ENCODE results near the gene ADAMTS13. TPM values are rescaled to one million over a fixed set of nuclear protein-coding genes. Genes with fewer than 3 reads are reported as not detected.

ADAMTS13 gene
- total and polyA plus RNA-seq, 2 donors (not counting 3 experiments of a cell fraction or from before 2014, with no cell fraction given) = 1.5 to 2.5 TPM

DNA sequence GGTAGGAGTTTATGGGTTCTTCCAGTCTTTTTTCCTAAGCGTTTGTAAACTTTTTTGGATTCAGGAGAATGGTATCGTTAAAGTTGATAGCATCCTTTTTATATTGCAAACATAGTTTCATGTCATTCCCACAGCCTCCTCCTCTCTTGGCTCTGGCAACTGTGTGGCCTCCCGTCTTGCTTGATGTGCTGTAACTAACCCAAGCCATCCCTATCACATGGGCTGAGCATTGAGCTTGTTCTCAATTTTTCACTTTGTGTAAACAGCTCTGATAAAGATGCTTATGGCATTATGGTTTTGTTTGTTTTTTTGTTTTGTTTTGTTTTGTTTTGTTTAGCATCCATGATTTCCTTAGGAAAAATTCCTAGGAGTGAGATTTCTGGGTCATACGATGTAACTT, 41.4 kb upstream of the ADAMTS13 start:
- TF ChIP-seq POLR2AphosphoS5 (IDR thresholded peaks at IDR 0.05; ENCODE audit: insufficient read depth, low read depth, low read length) = no peak
- TF ChIP-seq, protein P1, sequence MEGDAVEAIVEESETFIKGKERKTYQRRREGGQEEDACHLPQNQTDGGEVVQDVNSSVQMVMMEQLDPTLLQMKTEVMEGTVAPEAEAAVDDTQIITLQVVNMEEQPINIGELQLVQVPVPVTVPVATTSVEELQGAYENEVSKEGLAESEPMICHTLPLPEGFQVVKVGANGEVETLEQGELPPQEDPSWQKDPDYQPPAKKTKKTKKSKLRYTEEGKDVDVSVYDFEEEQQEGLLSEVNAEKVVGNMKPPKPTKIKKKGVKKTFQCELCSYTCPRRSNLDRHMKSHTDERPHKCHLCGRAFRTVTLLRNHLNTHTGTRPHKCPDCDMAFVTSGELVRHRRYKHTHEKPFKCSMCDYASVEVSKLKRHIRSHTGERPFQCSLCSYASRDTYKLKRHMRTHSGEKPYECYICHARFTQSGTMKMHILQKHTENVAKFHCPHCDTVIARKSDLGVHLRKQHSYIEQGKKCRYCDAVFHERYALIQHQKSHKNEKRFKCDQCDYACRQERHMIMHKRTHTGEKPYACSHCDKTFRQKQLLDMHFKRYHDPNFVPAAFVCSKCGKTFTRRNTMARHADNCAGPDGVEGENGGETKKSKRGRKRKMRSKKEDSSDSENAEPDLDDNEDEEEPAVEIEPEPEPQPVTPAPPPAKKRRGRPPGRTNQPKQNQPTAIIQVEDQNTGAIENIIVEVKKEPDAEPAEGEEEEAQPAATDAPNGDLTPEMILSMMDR (IDR thresholded peaks at IDR 0.05; ENCODE audit: extremely low read depth in 1 of 2, insufficient read depth in 1 of 2, low read depth in 1 of 2, low read length in 2 of 2) = no peak
- intact Hi-C loops (cut with micrococcal nuclease) = no loop called here

DNA sequence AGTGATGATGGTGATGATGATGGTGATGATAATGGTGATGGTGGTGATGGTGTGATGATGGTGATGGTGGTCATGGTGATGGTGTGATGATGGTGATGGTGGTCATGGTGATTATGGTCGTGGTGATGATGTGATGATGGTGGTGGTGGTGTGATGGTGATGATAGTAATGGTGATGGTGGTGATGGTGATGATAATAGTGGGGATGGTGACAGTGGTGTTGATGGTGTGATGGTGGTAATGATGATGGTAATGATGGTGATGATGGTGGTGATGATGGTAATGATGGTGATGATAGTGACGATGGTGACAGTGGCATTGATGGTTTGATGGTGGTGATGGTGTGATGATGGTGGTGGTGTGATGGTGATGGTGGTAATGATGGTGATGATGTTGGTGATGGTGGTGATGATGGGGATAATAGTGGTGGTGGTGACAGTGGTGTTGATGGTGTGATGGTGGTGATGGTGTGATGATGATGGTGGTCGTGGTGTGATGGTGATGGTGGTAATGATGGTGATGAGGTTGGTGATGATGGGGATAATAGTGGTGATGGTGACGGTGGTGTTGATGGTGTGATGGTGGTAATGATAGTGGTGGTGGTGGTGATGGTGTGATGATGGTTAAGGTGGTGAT, 39.5 kb upstream of the ADAMTS13 start:
- no peak for FAIRE-seq
- ChIA-PET CTCF (no interaction called here), POLR2A (no interaction called here)

More for the DNA sequence above, 41.4 kb upstream of the ADAMTS13 start:
- no peak overlapping the region for H3K4me3 ChIP-seq (replicated peaks in 1 of 3; ENCODE audit: insufficient read depth in 1 of 3, low read depth in 1 of 3, low read length in 3 of 3)
- peaks cover 6% of the 10 kb centered on the region for H3K4me1 ChIP-seq (ENCODE audit: control insufficient read depth, extremely low read depth, insufficient read depth, low read length)
- peaks cover under 1% of the 10 kb centered on the region for H3K79me2 ChIP-seq (ENCODE audit: control insufficient read depth, insufficient read depth, low read length)
- no peaks in the 10 kb centered on the region for H3K36me3 ChIP-seq (ENCODE audit: control insufficient read depth in 2 of 2, extremely low read depth in 1 of 2, insufficient read depth in 2 of 2, low read length in 2 of 2)
- H3K9ac ChIP-seq (replicated peaks; ENCODE audit: extremely low read depth, insufficient read depth, low read length) = no peak overlapping the region
- dilution Hi-C loops (cut with MboI; ENCODE audit: extremely low pct_ligation_motif_present, low sequenced_read_pairs) = no loop called here
- no peak overlapping the region for H3K27ac ChIP-seq (ENCODE audit: insufficient read depth, low read depth, low read length)
- H3K4me2 ChIP-seq (ENCODE audit: insufficient read depth, low read length) = no peak overlapping the region
- H3K27me3 ChIP-seq (ENCODE audit: control insufficient read depth in 2 of 2, insufficient read depth in 2 of 2, low read length in 2 of 2) = no peaks in the 10 kb centered on the region
- CTCF ChIA-PET = interaction anchor here (1.0 kb wide), 2 partner anchors 51 to 98 kb away, joined by 3 read pairs; partner anchors contain the start of gene SLC2A6
- no peaks in the 10 kb centered on the region for H3K9me3 ChIP-seq (replicated peaks; ENCODE audit: control insufficient read depth, insufficient read depth, low read length)
- H3K9me1 ChIP-seq (replicated peaks; ENCODE audit: control insufficient read depth, extremely low read depth, insufficient read depth, low read length) = no peaks in the 10 kb centered on the region
- no peak overlapping the region for H2AFZ ChIP-seq (ENCODE audit: low read depth, low read length)
- no peaks in the 10 kb centered on the region for H4K20me1 ChIP-seq (replicated peaks; ENCODE audit: control insufficient read depth, extremely low read depth, insufficient read depth, low read length)
- POLR2A ChIA-PET = no interaction called here
- BruUV-seq (replicated peaks) = no TSS peak
- FAIRE-seq (no peak), DNase-seq (ENCODE audit: low read depth, low spot score) (no peak)

More for the DNA sequence above, 39.5 kb upstream of the ADAMTS13 start:
- intact Hi-C loops (cut with micrococcal nuclease) = no loop called here
- dilution Hi-C loops (cut with MboI; ENCODE audit: extremely low pct_ligation_motif_present, low sequenced_read_pairs) = no loop called here
- Histone ChIP-seq H3K4me2 (ENCODE audit: insufficient read depth, low read length) (no peak overlapping the region), H3K36me3 (ENCODE audit: control insufficient read depth in 2 of 2, extremely low read depth in 1 of 2, insufficient read depth in 2 of 2, low read length in 2 of 2) (no peaks in the 10 kb centered on the region), H4K20me1 (replicated peaks; ENCODE audit: control insufficient read depth, extremely low read depth, insufficient read depth, low read length) (no peaks in the 10 kb centered on the region), H3K27ac (ENCODE audit: insufficient read depth, low read depth, low read length) (no peak overlapping the region), H3K9me1 (replicated peaks; ENCODE audit: control insufficient read depth, extremely low read depth, insufficient read depth, low read length) (no peaks in the 10 kb centered on the region), H3K27me3 (ENCODE audit: control insufficient read depth in 2 of 2, insufficient read depth in 2 of 2, low read length in 2 of 2) (no peaks in the 10 kb centered on the region), H3K4me3 (replicated peaks in 1 of 3; ENCODE audit: insufficient read depth in 1 of 3, low read depth in 1 of 3, low read length in 3 of 3) (no peak overlapping the region), H3K9ac (replicated peaks; ENCODE audit: extremely low read depth, insufficient read depth, low read length) (no peak overlapping the region), H3K79me2 (ENCODE audit: control insufficient read depth, insufficient read depth, low read length) (no peaks in the 10 kb centered on the region), H2AFZ (ENCODE audit: low read depth, low read length) (no peak overlapping the region), H3K9me3 (replicated peaks; ENCODE audit: control insufficient read depth, insufficient read depth, low read length) (no peaks in the 10 kb centered on the region), H3K4me1 (ENCODE audit: control insufficient read depth, extremely low read depth, insufficient read depth, low read length) (no peaks in the 10 kb centered on the region)
- TF ChIP-seq JUN (IDR thresholded peaks at IDR 0.05; ENCODE audit: borderline replicate concordance, insufficient read depth, insufficient read length, low read depth) (no peak), EZH2 (IDR thresholded peaks at IDR 0.05; ENCODE audit: borderline replicate concordance, low read depth, low read length, severe bottlenecking) (no peak), POLR2AphosphoS5 (IDR thresholded peaks at IDR 0.05; ENCODE audit: insufficient read depth, low read depth, low read length) (no peak), FOS (IDR thresholded peaks at IDR 0.05; ENCODE audit: borderline replicate concordance, insufficient read depth, low read length) (no peak), MYC (IDR thresholded peaks at IDR 0.05; ENCODE audit: low read depth, low read length) (no peak), GATA2 (IDR thresholded peaks at IDR 0.05; ENCODE audit: insufficient read depth, insufficient read length, low read depth, low read length) (no peak), POLR2A (IDR thresholded peaks at IDR 0.05; ENCODE audit: low read depth, low read length) (no peak)
- TF ChIP-seq, protein P2, sequence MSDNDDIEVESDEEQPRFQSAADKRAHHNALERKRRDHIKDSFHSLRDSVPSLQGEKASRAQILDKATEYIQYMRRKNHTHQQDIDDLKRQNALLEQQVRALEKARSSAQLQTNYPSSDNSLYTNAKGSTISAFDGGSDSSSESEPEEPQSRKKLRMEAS (IDR thresholded peaks at IDR 0.05; ENCODE audit: insufficient read depth, insufficient read length) = no peak
- TF ChIP-seq, protein P1 (IDR thresholded peaks at IDR 0.05; ENCODE audit: extremely low read depth in 1 of 2, insufficient read depth in 1 of 2, low read depth in 1 of 2, low read length in 2 of 2) = no peak
- no peak for DNase-seq (ENCODE audit: low read depth, low spot score)
- BruUV-seq (replicated peaks) = no TSS peak

Measured in endothelial cell of umbilical vein (primary cell).